ENCODE measurements around the gene MBD3. TPM values are rescaled to one million over a fixed set of nuclear protein-coding genes. Genes with fewer than 3 reads are reported as not detected.
A peak's percentile ranks its signal among the peaks of the same experiment; 100 is the strongest.

MBD3 gene
- total and polyA plus RNA-seq, 2 experiments from 2014 or later, result 27.6 to 118 TPM

GRCh38 chr19:1602091-1602707, 9.5 kb upstream of the MBD3 start:
- H3K27ac Mint-ChIP-seq, result 0 out of 2 replicates have a peak overlapping the region, but pooled peaks have one; percentile 52
- DNase-seq (ENCODE audit: low spot score), result no peak
- Histone ChIP-seq H3K36me3 (ENCODE audit: insufficient read depth) (peaks cover 6% of the 10 kb centered on the region), H2AFZ (no peak overlapping the region), H3K27me3 (ENCODE audit: insufficient read depth) (no peaks in the 10 kb centered on the region), H3K4me2 (no peak overlapping the region), H3F3A (replicated peaks; ENCODE audit: low read depth) (peaks cover 18% of the 10 kb centered on the region), H3K27ac (ENCODE audit: low read depth) (0 out of 2 replicates have a peak overlapping the region, but pooled peaks have one; percentile 72), H3K4me1 (ENCODE audit: insufficient read depth) (peaks cover 8% of the 10 kb centered on the region), H3K79me2 (replicated peaks; ENCODE audit: insufficient read depth) (peaks cover 51% of the 10 kb centered on the region), H3K4me3 (no peak overlapping the region), H4K20me1 (replicated peaks; ENCODE audit: insufficient read depth) (peaks cover 41% of the 10 kb centered on the region), H3K9me2 (ENCODE audit: insufficient read depth) (no peaks in the 10 kb centered on the region)
- no peaks in the 10 kb centered on the region for H3K9me3 Mint-ChIP-seq
- H3K4me1 Mint-ChIP-seq, result peaks cover 9% of the 10 kb centered on the region; the same call in 2 of the 3 replicates
- no peak for ATAC-seq
- TF ChIP-seq, protein P1, sequence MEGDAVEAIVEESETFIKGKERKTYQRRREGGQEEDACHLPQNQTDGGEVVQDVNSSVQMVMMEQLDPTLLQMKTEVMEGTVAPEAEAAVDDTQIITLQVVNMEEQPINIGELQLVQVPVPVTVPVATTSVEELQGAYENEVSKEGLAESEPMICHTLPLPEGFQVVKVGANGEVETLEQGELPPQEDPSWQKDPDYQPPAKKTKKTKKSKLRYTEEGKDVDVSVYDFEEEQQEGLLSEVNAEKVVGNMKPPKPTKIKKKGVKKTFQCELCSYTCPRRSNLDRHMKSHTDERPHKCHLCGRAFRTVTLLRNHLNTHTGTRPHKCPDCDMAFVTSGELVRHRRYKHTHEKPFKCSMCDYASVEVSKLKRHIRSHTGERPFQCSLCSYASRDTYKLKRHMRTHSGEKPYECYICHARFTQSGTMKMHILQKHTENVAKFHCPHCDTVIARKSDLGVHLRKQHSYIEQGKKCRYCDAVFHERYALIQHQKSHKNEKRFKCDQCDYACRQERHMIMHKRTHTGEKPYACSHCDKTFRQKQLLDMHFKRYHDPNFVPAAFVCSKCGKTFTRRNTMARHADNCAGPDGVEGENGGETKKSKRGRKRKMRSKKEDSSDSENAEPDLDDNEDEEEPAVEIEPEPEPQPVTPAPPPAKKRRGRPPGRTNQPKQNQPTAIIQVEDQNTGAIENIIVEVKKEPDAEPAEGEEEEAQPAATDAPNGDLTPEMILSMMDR (conservative IDR thresholded peaks at IDR 0.05; ENCODE audit: low read depth in 2 of 2), result peak in 1 of 2 experiments; percentile 16; a peak in 1 of 4 replicates
- TF ChIP-seq JUNB (IDR thresholded peaks at IDR 0.05; ENCODE audit: unreplicated experiment), result no peak
- no peak overlapping the region for H3K4me3 Mint-ChIP-seq
- peaks cover 28% of the 10 kb centered on the region for H3K27me3 Mint-ChIP-seq (ENCODE audit: insufficient read depth, low read depth, poor library complexity)
- H3K36me3 Mint-ChIP-seq (ENCODE audit: low read depth), result peaks cover 30% of the 10 kb centered on the region

DNA sequence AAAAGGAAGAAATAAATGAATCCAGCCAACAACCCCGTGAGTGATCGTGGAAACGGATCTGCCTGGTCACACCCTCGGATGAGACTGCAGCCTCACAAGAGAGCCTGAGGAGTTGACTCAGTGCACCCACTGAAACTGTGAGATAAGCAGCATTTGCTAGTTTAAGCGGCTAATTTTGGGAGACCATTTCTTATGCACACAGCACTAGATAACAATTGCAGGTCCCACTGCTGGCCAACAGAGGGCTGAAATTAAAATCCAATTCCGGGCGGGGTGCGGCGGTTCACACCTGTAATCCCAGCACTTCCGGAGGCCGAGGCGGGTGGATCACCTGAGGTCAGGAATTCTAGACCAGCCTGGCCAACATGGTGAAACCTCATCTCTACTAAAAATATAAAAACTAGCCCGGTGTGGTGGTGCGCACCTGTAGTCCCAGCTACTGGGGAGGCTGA, 9.0 kb upstream of the MBD3 start:
- H3K4me3 ChIP-seq, result no peak overlapping the region
- peaks cover 51% of the 10 kb centered on the region for H3K79me2 ChIP-seq (replicated peaks; ENCODE audit: insufficient read depth)
- H3K36me3 ChIP-seq (ENCODE audit: insufficient read depth), result peaks cover 11% of the 10 kb centered on the region
- H3F3A ChIP-seq (replicated peaks; ENCODE audit: low read depth), result peaks cover 12% of the 10 kb centered on the region
- DNase-seq (ENCODE audit: low spot score) (peak; percentile 54), ATAC-seq (no peak)
- no peak overlapping the region for H3K4me2 ChIP-seq
- H3K27ac ChIP-seq (ENCODE audit: low read depth), result 0 out of 2 replicates have a peak overlapping the region, but pooled peaks have one; percentile 72
- no peak overlapping the region for H3K4me3 Mint-ChIP-seq
- peaks cover 6% of the 10 kb centered on the region for H3K4me1 ChIP-seq (ENCODE audit: insufficient read depth)
- peaks cover 7% of the 10 kb centered on the region; the same call in 2 of the 3 replicates for H3K4me1 Mint-ChIP-seq
- peaks cover 43% of the 10 kb centered on the region for H4K20me1 ChIP-seq (replicated peaks; ENCODE audit: insufficient read depth)
- no peak overlapping the region for H2AFZ ChIP-seq
- H3K9me2 ChIP-seq (ENCODE audit: insufficient read depth), result no peaks in the 10 kb centered on the region
- no peak for TF ChIP-seq NANOG (IDR thresholded peaks at IDR 0.05; ENCODE audit: borderline replicate concordance)
- TF ChIP-seq, protein P1 (conservative IDR thresholded peaks at IDR 0.05; ENCODE audit: low read depth in 2 of 2), result peak; percentile 18 to 51; a peak in 3 of 4 replicates
- no peaks in the 10 kb centered on the region for H3K9me3 Mint-ChIP-seq
- peak overlapping the region; percentile 52; the same call in 1 of the 2 replicates for H3K27ac Mint-ChIP-seq
- peaks cover 26% of the 10 kb centered on the region for H3K27me3 Mint-ChIP-seq (ENCODE audit: insufficient read depth, low read depth, poor library complexity)
- no peaks in the 10 kb centered on the region for H3K27me3 ChIP-seq (ENCODE audit: insufficient read depth)
- H3K36me3 Mint-ChIP-seq (ENCODE audit: low read depth), result peaks cover 34% of the 10 kb centered on the region

GRCh38 chr19:1599460-1599846, 6.8 kb upstream of the MBD3 start:
- H3K4me2 ChIP-seq, result no peak overlapping the region
- H3K27me3 ChIP-seq (ENCODE audit: insufficient read depth), result no peaks in the 10 kb centered on the region
- H3K36me3 ChIP-seq (ENCODE audit: insufficient read depth), result peaks cover 11% of the 10 kb centered on the region
- Mint-ChIP-seq H3K9me3 (no peaks in the 10 kb centered on the region), H3K27ac (no peak overlapping the region), H3K27me3 (ENCODE audit: insufficient read depth, low read depth, poor library complexity) (peaks cover 19% of the 10 kb centered on the region), H3K4me1 (peaks cover 3% of the 10 kb centered on the region; the same call in 2 of the 3 replicates), H3K4me3 (no peak overlapping the region), H3K36me3 (ENCODE audit: low read depth) (peaks cover 39% of the 10 kb centered on the region)
- no peaks in the 10 kb centered on the region for H3K4me1 ChIP-seq (ENCODE audit: insufficient read depth)
- DNase-seq (ENCODE audit: low spot score) (no peak), ATAC-seq (no peak)
- peaks cover 43% of the 10 kb centered on the region for H3K79me2 ChIP-seq (replicated peaks; ENCODE audit: insufficient read depth)
- H4K20me1 ChIP-seq (replicated peaks; ENCODE audit: insufficient read depth), result peaks cover 43% of the 10 kb centered on the region
- H3K9me2 ChIP-seq (ENCODE audit: insufficient read depth), result no peaks in the 10 kb centered on the region
- H3K4me3 ChIP-seq, result no peak overlapping the region
- no peak overlapping the region for H2AFZ ChIP-seq
- no peak overlapping the region for H3K27ac ChIP-seq (ENCODE audit: low read depth)
- peaks cover under 1% of the 10 kb centered on the region for H3F3A ChIP-seq (replicated peaks; ENCODE audit: low read depth)
- TF ChIP-seq STAT1 (IDR thresholded peaks at IDR 0.05; ENCODE audit: unreplicated experiment), result no peak
- no peak for TF ChIP-seq JUNB (IDR thresholded peaks at IDR 0.05; ENCODE audit: unreplicated experiment)
- TF ChIP-seq ZNF331 (CRISPR knock-in tag; IDR thresholded peaks at IDR 0.05; ENCODE audit: low read depth), result no peak
- no peak for TF ChIP-seq POLR2AphosphoS5 (IDR thresholded peaks at IDR 0.05; ENCODE audit: low read depth)
- no peak for TF ChIP-seq NANOG (IDR thresholded peaks at IDR 0.05; ENCODE audit: borderline replicate concordance)
- TF ChIP-seq, protein P1 (conservative IDR thresholded peaks at IDR 0.05; ENCODE audit: low read depth in 2 of 2), result no peak
- TF ChIP-seq CREB1 (CRISPR knock-in tag; IDR thresholded peaks at IDR 0.05; ENCODE audit: low read depth), result no peak
- TF ChIP-seq ETS1 (IDR thresholded peaks at IDR 0.05), result no peak
- TF ChIP-seq ZNF114 (CRISPR knock-in tag; IDR thresholded peaks at IDR 0.05), result no peak
- no peak for TF ChIP-seq EZH2 (IDR thresholded peaks at IDR 0.05; ENCODE audit: low read depth, unreplicated experiment)
